HT-29 (cell line): Measurements from ENCODE around the gene BABAM2. TPM values are rescaled to one million over a fixed set of nuclear protein-coding genes. Genes with fewer than 3 reads are reported as not detected.
"Not testable (repeated sequence)": the region's sequence is repeated elsewhere in the genome, so short reads cannot be mapped to it uniquely, and the experiment has no call there.

ENCODE experiments used
- DNase-seq: peaks from one replicate; pipeline ENCODE4 v3.0.0-alpha.2; 2015; ENCODE audit warnings: low spot score
- total RNA-seq: library from RNA; depleted of rRNA; stranded (reverse); fragments of >200 nt; shearing (Covaris generic); gene quantifications from 2 replicates; pipeline ENCODE4 v1.2.3, GENCODE V29; 2014

The BABAM2 gene
- total RNA-seq, 1 experiment from 2014 or later: 7.0 TPM

DNA sequence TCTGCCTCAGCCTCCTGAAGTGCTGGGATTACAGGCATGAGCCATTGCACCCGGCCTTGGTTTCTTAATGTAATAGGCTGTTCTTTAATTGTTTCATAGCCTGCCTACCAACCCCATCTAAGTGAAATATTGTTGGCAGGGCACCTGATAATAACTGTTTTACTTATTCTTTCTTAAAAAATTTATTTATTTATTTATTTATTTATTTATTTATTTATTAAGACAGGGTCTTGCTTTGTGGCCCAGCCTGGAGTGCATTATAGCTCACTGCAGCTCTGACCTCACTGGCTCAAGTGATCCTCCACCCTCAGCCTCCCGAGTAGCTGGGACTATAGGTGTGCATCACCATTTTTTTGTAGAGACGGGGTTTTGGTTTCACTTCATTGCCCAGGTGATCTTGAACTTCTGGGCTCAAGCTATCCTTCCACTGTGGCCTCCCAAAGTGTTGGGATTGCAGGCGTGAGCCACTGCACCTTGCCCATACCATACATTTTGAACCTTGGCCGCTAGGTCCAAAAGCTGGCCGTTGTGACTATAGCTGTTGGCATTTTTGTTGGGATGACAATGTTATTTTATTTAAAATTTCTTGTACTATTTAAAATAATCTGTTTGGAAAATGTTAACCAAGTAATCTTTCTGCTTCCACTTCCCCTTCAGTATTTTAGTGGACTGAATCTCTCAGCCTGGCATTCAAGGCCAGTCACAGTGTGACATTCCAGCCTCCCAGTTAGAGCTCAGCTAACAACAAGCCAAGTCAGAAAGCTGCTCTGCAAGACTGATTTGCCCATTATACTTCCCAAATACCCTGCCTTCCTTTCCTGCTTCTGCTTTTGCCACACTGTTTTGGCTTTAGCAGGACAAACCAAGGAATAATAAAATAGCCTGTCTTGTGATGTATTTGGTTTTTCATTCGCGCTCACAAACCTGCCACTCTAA, 52.4 kb downstream of the BABAM2 start:
- no peak for DNase-seq

DNA sequence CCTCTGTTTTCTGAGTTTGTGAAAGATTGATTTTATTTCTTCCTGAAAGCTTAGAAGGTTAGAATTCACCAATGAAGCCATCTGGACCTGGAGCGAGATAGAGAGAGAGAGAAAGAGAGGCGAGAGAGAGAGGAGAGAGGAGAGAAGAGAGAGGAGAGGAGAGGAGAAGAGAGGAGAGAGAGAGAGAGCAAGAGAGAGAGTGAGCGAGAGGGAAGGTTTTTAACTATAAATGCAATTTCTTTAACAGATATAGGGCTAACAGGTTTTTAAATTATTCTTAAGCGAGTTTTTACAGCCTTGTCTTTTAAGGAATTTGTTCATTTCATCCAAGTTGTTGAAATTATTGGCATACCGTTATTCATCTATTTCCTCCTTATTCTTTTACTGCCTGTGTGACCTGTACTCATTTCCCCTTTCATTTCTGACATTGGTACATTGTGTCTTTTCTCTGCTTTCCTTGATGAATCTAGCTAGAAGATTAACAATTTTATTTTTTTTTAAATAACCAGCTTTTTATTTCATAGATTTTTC, 56.1 kb downstream of the BABAM2 start:
- no peak for DNase-seq

DNA sequence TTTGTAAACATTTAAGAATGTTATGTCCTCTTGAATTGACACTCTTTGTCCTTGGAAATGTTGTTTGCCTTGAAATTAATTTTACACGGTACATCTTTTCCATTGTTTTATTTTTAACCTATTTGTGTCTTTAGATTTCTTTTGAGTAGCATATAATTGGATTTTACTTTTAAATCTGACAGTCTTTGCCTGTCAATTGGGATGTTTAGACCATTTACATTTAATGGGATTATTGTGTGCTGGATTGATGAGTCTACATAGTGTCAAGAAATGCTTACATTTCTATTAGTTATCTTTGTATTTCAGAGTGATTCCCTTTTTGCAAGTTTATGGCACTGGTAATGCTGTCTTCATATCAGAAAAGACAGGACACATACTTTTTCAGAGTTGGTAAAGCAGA, 61.5 kb downstream of the BABAM2 start:
- DNase-seq: no peak

DNA sequence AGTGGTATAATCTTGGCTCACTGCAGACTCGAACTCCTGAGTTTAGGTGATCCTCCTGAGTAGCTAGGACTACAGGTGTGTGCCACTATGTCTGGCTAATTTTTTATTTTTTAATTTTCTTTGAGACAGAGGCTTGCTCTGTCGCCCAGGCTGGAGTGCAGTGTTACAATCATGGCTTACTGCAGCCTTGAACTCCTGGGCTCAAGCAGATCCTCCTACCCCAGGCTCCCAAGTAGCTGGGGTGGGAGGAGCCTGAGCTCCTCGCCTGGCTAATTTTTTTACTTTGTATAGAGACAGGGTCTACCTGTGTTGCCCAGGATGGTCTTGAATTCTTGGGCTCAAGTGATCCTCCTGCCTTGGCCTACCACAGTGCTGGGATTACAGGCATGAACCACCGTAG, 62.5 kb downstream of the BABAM2 start:
- DNase-seq: no peak

DNA sequence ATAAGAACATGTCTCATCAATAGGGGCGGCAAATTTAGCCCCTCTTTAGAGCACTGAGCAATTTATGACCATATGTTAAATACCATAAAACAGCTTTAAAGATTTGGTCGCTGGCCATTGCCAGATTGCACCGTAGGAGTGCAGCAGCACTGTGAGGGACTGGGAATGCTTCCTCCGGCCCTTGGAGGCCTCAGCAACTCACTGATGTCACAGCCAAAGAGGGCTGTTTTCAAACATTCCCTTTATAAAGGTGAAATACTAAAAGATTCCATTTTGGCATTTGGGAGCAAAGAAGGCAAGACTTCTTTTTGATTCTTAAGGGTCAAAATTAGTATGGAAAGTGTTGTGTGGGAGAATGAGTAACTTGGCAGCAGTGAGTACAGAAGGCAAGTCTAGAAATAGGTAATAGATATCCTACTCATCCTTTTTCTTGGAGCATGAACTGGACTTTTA, 63.7 kb downstream of the BABAM2 start:
- DNase-seq: no peak

DNA sequence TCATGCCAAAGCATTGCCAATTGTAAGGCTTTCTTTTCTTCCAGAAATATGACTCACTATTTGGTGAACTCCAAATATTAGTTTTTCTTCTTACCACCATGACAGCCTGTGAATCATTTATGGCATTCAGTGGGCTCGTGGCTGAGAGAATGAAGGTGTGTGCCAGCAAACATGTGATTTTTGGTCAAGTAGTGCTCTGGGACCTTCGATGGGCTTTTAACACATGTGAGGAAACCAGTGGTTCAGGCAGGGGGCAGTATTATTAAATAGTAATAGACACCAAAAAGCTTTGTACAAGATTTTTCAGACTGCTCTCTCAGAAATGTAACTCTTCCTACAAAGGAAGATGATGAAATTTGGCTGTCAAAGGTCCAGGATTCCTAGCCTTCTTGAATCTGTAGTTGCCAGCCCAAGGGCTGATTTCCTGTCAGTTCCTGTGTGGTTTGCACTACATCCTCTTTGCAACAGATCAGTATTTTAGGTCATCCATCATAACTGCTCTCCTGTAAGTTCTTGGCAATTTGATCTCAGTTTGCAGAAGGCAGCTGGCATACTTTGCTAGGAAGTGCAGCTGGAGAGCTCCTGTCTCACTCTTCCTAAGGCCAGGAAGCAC, 64.3 kb downstream of the BABAM2 start:
- peak; percentile 32 for DNase-seq

DNA sequence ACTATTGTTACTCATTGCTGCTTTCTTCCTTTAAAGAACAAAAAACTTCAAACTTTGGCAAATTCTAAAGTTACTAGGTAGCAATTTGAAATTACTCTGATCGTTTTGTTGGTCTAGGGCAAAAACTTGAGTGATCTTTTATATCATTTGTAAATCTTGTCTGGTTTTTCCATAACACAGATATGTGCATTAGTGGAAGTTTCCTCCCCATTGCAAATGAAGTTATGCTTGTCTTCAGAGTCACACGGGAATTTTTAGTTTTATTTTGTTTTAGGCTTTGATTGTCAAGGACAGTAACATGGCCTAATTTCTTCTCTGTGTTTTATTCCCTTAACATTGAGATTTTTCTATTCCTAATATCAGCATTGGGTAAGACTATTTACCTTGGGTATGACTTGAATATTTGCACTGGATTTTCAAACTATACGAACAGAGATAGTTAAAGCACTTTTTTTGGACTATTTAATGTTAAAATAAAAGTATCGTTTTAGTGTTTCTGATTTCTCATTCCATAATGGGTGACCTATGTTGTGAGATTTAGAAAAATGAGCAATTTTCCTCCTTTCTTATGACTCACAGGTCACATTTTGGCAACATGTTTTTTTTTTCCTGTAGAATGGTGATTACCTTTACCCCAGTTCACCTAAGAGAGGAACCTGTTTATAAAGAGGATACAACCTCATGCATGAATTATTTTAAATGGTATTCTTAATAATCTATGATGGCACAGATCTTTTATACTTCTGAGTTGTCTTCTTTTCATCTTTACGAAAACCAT, 65.0 kb downstream of the BABAM2 start:
- no peak for DNase-seq

DNA sequence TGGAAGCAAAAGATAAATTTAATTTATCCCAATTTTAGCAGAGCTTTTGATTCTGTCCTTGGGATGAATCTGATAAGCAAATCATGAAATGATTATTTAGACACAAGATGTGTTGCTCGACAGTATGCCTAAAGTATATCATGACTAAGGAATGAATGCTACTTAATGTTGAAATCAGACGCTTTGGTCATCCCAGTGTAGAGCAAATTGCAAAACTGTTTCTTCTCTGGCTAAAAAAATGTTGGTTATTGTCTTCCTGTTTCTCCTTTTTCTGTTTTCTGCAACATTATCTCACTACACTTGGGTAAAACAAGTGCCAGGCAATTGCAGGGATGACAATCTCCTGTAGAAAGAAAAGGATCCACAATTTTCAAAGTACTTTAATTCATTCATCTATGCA, 66.4 kb downstream of the BABAM2 start:
- DNase-seq: no peak

DNA sequence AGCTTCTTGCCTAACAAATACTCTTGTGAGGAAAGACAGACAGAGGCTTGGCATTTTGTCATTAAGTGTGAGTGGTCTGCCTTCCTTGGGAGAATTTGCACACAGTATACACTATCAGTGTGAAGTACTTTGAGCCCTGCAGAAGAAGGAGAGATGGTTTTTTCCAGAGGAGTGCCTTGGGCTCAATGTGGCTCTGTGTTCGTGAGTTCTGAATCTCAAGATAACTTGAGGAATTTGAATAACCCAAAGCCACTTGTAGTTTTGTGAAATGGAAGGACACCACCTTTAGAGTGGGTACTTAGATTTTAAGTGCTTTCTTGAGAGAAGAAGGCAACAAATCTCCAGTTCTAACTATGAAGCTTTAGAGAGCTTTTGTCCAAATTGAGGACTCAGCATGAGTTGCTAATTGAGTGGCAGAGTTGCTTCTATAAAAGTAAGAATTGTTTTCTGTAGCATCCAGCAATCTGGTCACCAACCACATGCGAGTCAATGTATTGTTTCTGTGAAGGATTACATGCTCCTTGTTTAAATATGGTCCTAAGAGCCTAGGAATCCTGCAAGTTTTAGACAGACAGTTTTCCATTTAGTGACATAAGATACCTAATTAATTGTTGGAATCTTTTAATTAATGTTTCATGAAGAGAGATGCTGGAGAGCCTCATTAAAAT, 68.3 kb downstream of the BABAM2 start:
- no peak for DNase-seq

DNA sequence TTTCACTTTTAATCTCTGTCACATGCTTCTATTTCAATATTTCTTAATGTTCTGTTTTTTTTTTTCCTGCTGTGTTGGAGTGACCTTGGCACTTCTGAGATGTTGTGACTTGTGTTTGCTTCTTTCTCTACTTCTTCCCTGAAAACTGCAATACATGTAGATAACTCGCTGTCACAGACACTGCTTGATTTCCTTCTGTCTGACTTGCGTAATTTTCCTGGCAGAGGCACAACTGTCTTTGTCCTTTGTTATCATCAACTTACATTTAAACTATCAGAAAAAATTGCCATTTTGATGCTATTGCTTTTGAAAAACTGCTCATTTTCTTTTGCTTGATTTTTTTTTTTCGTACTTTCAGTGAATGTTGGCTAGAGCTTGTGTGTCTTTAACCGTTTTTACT, 69.0 kb downstream of the BABAM2 start:
- no peak for DNase-seq

DNA sequence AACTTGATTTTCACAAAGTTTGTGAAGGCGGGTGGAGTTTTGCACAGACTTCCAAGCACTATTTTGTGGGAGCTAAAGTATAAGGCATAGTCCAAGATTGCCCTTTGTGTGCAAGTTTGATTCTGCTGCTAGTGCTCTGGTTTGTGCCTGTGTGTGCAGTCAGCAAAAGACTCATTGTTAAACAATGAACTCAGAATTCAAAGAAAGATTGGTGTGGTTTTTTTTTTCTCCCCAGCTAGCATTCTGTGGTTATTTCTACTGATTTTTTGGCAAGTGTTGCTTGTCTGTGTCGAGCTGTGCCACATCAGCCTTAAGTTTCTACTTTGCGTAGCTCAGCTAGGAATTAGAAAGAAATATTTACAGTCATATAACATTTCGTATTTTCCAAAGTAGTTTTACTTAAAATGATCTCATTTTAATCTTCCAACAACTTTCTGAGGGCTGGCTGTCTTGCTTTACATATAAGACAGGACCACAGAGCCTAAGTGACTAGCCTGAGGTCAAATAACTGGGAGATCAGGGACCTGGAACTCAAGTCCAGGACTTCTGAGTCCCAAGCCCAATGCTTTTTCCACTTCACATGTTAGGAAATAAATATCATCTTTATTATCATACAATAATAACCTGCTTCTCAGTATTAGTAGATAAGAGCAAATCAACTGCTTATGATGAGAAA, 69.8 kb downstream of the BABAM2 start:
- DNase-seq: no peak

DNA sequence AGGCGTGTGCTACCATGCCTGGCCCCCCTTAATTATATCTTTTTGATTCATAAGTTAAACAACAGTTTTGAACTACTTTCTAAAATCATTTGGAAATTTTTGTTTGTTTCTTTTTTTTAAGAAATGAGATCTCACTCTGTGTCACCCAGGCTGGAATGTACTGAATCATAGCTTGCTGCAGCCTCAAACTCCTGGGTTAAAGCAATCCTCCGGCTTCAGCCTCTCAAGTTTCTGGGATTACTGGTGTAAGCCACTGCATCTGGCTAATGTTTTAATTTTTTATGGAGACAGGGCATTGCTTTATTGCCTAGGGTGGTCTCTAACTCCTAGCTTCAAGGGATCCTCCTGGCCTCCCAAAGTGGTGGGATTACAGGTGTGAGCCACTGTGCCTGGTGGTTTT, 71.5 kb downstream of the BABAM2 start:
- no peak for DNase-seq

DNA sequence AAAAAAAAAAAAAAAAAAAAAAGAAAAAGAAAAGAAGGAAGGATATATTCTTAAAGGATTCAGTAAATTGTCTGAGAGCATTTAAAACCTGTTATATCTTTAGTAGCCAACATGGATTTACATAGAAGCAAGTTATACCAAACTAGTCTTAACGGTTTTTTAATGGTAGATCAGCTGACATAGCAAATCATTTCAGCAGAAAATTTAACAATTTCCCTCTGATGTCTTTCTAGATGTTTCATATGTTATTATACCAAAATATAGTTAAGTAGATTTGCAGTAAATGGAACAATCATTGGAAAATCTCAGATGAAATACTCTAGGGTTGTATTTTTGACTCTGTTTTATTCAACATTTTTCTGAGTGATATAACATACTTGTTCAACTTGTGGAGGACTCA, 72.9 kb downstream of the BABAM2 start:
- no peak for DNase-seq

DNA sequence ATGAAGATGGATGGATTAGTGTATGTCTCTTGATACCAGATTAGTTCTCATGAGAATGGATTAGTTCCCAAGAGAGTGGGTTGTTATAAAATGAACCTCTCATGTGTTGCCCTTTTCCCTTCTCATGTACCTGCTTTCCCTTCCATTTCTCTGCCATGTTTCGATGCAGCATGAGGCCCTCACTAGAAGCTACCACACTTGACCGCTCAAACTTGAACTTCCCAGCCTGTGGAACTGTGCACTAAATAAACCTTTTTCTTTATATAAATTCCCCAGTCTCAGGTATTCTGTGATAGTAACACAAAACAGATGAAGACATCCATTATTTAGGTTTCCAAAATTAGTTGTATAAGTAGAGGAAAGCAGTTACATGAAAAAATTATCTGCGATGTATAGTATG, 73.5 kb downstream of the BABAM2 start:
- no peak for DNase-seq

DNA sequence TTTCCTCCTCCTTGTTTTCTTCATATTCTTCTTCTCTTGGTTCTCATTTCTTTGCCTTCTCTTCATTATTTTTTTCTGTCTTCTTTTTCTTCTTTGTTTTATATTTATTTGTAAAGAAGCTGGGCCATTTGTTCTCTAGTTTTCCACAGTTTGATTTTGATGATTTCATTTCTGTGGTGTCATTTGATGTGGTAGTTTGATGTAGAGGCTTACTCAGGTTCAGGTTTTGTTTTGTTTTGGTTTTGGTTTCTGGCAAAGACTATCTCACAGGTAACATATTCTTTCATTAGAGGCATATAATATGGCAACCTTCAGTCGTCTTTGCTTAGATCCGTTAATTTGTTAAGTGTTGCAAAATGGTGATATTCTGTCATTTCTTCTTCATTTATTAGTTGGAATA, 75.3 kb downstream of the BABAM2 start:
- no peak for DNase-seq

DNA sequence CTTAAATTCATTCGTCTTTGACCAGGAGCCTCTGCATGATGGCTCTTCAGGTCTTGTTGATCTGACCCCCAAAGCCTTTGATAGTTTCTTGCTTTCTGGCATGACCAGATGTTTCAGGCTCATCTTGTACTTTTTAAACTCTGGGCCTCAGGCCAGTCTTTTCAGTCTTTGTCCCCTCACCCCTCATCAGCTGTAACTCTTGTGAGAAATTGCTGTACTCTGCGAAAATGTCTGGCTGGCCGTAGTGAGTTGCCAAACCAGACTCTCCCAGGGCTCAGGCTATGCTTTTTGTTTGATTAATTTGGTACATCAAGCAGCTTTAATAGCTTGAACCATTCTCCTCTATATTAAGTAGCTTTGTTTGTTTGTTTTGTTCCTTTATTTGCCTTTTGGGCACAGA, 75.9 kb downstream of the BABAM2 start:
- DNase-seq: no peak

DNA sequence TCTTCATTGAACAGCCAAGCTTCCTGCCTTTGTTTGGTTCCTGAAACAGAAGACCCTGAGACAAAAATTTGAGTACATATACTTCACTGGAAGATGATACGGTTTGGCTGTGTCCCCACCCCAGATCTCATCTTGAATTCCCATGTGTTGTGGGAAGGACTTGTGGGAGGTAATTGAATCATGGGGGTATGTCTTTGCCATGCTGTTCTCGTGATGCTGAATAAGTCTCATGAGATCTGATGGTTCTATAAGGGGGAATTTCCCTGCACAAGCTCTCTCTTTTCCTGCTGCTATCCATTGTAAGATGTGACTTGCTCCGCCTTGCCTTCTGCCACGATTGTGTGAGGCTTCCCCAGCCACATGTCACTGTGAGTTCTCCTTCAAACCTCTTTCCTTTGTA, 76.5 kb downstream of the BABAM2 start:
- DNase-seq: no peak

DNA sequence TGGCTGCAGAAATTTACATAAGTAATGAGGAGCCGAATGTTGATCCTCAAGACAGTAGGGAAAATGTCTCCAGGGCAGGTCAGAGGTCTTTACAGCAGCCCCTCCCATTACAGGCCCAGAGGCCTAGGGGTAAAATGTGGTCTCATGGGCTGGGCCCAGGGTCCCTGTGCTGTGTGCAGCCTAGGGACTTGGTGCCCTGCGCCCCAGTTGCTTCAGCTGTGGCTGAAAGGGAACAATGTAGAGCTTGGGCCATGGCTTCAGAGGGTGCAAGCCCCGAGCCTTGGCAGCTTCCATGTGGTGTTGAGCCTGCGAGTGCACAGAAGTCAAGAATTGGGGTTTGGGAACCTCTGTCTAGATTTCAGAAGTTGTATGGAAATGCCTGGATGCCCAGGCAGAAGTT, 77.5 kb downstream of the BABAM2 start:
- DNase-seq: not testable (repeated sequence)

DNA sequence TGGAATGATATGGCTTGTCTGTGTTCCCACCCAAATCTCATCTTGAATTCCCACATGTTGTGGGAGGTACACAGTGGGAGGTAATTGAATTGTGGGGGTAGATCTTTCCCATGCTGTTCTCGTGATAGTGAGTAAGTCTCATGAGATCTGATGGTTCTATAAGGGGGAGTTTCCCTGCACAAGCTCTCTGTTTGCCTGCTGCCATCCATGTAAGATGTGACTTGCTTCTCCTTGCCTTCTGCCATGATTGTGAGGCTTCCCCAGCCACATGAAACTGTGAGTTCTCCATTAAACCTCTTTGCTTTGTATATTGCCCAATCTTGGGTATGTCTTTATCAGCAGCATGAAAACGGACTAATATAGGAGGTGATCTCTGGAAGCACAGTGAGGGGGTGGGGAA, 78.4 kb downstream of the BABAM2 start:
- DNase-seq: not testable (repeated sequence)

DNA sequence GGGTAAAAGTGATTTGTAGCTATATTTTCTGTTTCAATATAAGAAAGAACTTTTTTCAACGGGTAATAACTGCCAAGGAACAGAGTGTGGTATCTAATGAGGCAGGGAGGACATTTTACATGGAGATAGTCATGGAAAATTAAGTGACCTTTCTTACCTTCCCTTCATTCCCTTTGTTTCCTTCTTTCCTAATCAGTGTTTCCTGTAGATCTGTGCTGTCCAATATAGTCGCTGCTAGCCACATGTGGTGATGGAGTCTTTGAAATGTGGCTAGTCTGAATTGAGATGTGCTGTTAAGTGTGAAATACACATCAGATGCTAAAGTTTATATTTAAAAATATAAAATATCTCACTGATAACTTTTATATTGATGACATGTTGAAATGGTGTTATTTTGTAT, 81.8 kb downstream of the BABAM2 start:
- no peak for DNase-seq

DNA sequence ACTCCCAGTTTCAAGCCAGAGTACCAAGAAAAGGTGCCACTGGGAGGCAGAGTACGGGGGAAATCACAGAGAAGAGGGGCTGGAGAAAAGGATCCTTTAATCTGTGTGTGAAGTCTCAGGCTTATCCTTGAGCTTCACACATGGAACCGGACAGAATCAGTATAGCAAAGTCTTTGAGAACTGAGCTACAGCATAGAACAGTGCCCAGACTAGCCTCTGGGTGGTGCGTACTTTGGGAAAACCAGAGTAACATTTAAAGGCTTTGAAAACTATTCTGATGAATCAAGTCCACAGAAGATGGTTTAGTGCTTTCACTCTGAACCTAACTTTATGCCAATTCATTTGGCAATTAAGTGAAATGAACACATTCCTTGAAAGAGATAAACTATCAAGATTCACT, 83.1 kb downstream of the BABAM2 start:
- DNase-seq: peak; percentile 37
